GM12875 (cell line): ENCODE measurements around the gene MEX3A.

ENCODE experiments used
- H3K4me3 ChIP-seq: one replicate; pipeline ENCODE4 v1.5.1; 2011; ENCODE audit warnings: low read depth, low read length, control low read depth
- TF ChIP-seq, protein P1 (sequence below): IDR thresholded peaks from 2 replicates; pipeline ENCODE4 v1.5.1; 2011; ENCODE audit warnings: low read depth, mild to moderate bottlenecking, control low read depth, inconsistent platforms, low read length, moderate library complexity, borderline replicate concordance; ENCODE audit not compliant: insufficient read depth

Gene MEX3A

DNA sequence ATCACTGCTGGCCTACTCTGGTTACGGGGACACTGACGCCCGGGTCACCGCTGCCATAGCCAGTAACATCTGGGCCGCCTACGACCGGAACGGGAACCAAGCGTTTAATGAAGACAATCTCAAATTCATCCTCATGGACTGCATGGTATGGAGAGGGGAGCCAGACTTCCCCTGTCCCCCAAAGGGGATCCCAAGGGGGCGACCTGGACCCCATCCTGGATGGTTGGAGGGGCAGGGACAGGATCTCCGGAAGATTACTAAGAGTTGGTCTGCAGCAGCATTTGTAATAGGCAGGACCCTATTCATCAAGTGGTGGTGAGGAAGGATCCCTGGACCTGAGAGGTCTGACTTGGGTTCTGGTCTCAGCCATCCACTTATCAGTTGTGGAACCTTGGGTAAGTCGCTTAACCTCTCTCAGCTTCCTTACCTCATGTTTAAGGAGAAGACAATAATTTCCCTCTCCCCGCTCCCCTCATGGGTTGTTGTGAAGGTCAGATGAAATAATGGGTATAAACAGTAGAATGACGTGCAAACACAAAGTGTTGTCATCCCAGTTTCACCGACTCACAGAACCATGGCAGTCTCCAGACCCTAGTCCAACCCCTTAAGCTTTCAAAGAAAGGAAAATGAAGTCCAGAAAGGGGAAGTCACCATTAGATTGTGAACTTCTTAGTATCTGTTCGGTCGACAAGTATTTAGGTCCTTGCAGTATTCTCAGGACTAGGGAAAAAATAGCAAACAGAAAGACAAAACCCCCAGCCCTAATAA lies 26.8 kb downstream of the MEX3A start:
- TF ChIP-seq, protein P1, sequence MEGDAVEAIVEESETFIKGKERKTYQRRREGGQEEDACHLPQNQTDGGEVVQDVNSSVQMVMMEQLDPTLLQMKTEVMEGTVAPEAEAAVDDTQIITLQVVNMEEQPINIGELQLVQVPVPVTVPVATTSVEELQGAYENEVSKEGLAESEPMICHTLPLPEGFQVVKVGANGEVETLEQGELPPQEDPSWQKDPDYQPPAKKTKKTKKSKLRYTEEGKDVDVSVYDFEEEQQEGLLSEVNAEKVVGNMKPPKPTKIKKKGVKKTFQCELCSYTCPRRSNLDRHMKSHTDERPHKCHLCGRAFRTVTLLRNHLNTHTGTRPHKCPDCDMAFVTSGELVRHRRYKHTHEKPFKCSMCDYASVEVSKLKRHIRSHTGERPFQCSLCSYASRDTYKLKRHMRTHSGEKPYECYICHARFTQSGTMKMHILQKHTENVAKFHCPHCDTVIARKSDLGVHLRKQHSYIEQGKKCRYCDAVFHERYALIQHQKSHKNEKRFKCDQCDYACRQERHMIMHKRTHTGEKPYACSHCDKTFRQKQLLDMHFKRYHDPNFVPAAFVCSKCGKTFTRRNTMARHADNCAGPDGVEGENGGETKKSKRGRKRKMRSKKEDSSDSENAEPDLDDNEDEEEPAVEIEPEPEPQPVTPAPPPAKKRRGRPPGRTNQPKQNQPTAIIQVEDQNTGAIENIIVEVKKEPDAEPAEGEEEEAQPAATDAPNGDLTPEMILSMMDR, result no peak
- H3K4me3 ChIP-seq, result peak overlapping the region; percentile 84

DNA sequence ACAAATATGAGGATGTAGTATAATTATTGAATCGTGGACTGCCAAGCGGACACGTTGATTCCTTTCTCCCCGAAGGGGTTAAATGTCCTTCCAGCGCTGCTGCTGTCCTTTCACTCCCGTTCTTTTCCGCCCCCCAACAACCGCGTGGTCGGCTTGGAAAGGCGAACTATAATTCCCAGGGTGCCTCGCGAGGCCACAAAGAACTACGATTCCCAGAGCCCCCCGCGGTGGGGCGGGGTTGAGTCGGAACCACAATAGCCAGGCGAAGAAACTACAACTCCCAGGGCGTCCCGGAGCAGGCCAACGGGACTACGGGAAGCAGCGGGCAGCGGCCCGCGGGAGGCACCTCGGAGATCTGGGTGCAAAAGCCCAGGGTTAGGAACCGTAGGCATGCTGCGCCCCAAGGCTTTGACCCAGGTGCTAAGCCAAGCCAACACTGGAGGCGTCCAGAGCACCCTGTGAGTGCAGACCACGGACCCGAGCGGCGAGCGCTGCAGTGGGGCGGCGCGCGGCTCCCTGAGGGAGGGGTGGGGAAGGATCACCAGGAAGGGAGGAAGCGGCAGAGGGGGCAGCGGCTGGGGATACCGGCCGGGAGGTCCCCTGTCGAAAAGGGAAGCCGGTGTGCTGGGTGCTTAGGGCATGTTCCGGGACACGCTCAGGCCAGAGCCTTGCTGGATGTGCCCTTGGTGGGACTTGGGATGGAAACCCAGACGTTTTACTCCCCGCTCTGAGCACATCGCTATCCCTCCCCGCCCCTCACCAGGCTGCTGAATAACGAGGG lies 27.6 kb downstream of the MEX3A start, which contains the start of gene LAMTOR2:
LAMTOR2 (plus strand) TSS at position 283 of the 781 bp plus-strand sequence; CDS start at position 391, 108 bp downstream.
- TF ChIP-seq, protein P1, result no peak

GRCh38 chr1:156053768-156054499 lies 28.3 kb downstream of the MEX3A start, which contains the start of gene UBQLN4:
Gene UBQLN4, minus strand, starts transcription at chr1:156053798. Its CDS starts 97 bp downstream, at chr1:156053701.
- H3K4me3 ChIP-seq, result peak within 1 kb of the TSS; percentile 84
- TF ChIP-seq, protein P1, result peak; percentile 77

More for the DNA sequence above, 27.6 kb downstream of the MEX3A start, which contains the start of gene LAMTOR2:
- H3K4me3 ChIP-seq, result peak within 1 kb of the TSS; percentile 84

DNA sequence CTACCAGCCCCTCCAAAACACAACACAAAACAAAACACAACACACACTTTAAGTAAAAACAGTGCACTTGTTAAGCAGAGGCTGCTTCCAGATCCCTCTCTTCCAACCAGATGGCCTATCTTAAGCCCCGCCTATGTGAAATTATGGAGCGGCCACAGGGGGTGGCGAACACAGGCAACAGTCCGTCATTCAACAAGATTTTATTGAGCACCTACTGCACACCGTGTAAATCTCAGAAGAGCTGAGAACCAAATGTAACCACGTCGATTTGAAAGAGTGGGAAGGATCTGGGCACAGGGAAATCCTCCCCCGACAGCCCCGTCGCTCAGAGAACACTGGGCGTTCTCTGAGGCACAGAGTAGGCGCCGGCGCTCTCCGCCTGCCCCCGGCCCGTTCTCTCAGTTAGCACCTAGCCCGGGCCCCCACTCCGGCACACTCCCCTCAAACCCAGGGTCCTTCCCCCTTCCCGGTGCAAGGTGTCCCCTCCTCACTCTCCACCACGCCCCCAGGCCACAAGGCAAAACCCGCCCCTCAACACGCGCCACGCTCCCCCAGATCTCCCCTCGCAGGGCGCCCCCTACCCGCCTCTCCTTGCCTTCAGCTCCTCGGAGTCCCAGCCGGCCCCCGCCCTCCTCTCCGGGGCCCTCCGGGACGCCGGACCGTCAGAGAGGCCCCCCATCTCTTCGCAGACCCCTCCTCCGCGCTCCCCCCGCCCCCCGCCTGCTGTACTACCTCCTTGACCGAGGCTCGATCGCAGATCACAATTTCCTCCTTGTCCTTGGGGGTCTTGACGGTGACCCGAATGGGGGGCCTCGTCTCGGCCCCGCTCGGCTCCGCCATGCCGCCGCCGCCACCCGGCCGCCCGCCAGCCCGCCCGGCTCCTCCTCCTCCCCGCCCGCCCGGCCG lies 29.1 kb downstream of the MEX3A start:
- peak overlapping the region; percentile 82 for H3K4me3 ChIP-seq

DNA sequence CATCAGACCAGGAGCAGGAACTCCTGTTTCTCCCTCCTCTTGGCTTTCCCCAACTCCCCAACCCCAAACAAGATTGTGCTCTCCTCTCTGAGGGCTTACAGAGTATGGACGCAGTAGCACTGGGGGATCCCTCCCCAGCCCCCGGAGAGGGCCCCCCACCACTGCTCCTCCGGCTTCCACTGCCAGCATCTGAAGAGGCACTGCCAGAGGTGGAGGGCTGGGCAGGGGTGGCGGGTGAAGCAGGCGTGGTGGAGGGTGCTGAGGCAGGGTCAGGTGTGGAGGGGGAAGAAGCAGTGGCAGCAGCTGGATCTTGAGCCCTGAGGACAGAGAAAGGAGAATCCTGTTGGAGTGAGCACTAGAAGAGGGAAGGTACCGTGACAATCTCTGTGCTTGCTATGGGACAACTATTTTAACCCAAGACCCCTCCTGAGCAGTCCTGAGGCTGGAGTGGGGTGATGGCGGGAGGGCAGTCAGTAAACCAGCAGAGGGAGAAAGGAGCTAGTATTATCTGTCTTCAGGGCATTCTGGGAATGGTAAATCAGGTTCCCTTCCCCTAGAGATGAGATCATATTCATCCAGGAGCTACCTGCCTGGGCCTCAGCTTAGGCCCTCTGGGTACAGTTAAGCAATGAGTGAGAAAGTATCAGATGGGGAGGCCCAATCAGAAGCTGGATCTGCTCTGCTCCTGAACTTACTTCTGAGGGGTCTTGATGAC lies 31.1 kb downstream of the MEX3A start:
- TF ChIP-seq, protein P1, result no peak
- no peak overlapping the region for H3K4me3 ChIP-seq

More for the DNA sequence above, 29.1 kb downstream of the MEX3A start:
- TF ChIP-seq, protein P1, result peak; percentile 51
